Natural killer cell treated with Interleukin-12 subunit alpha and Interleukin-12 subunit beta and Interleukin-15 and Interleukin-18, amount 100 ng/mL, for 72 hours (primary cell): ENCODE results near the gene ZNF716. TPM values are rescaled to one million over a fixed set of nuclear protein-coding genes. Genes with fewer than 3 reads are reported as not detected.
"Not testable (repeated sequence)": the region's sequence is repeated elsewhere in the genome, so short reads cannot be mapped to it uniquely, and the experiment has no call there.

Source experiments
- ATAC-seq, 2 donors: fragments of 150-1000 bp; cut with Tn5 transposase in 1 of 2; sonication (Bioruptor Pico), chemical (Tn5 transposase) in 1 of 2; 2 replicates each; pipeline ENCODE4 v1.10.0; 2021
- DNase-seq: peaks from one replicate; pipeline ENCODE4 v3.0.0; 2022; ENCODE audit warnings: low spot score
- H3K27ac Mint-ChIP-seq, 2 donors: 1 replicate in 1 of 2; 2 replicates in 1 of 2; pipeline ENCODE4 v1.8.0; 2022; ENCODE audit warnings: mixed read lengths in 2 of 2, mild to moderate bottlenecking in 1 of 2, moderate library complexity in 1 of 2
- H3K27me3 Mint-ChIP-seq, 2 donors: 1 replicate in 1 of 2; 2 replicates in 1 of 2; pipeline ENCODE4 v1.8.0; 2022; ENCODE audit warnings: mixed read lengths in 2 of 2
- H3K36me3 Mint-ChIP-seq: one replicate; pipeline ENCODE4 v1.8.0; 2022; ENCODE audit warnings: mixed read lengths
- H3K4me1 Mint-ChIP-seq, 2 donors: 1 replicate in 1 of 2; 2 replicates in 1 of 2; pipeline ENCODE4 v1.8.0; 2022; ENCODE audit warnings: low read depth in 2 of 2, mixed read lengths in 2 of 2, mild to moderate bottlenecking in 1 of 2
- H3K4me3 Mint-ChIP-seq: one replicate; pipeline ENCODE4 v1.8.0; 2022; ENCODE audit warnings: mixed read lengths
- H3K9me3 Mint-ChIP-seq: 2 replicates; pipeline ENCODE4 v1.8.0; 2022; ENCODE audit warnings: mixed read lengths
- total RNA-seq, 2 donors: library from RNA; stranded (reverse); gene quantifications; one replicate each; pipeline ENCODE4 v1.2.3, GENCODE V29; 2022

The ZNF716 gene
- total RNA-seq, 2 donors from 2014 or later = not detected

- not testable (repeated sequence) for DNase-seq, H3K27ac Mint-ChIP-seq, H3K4me1 Mint-ChIP-seq, H3K4me3 Mint-ChIP-seq, ATAC-seq, H3K27me3 Mint-ChIP-seq
- peaks cover 18% of the 10 kb centered on the region for H3K9me3 Mint-ChIP-seq
- H3K36me3 Mint-ChIP-seq = peaks cover 40% of the 10 kb centered on the region
These were observed 19.3 kb downstream of the ZNF716 start for GRCh38 chr7:57469186-57469828.

- H3K4me3 Mint-ChIP-seq, H3K9me3 Mint-ChIP-seq, H3K27ac Mint-ChIP-seq: not testable (repeated sequence)
These were observed 30.3 kb downstream of the ZNF716 start for GRCh38 chr7:57480304-57480703.

DNA sequence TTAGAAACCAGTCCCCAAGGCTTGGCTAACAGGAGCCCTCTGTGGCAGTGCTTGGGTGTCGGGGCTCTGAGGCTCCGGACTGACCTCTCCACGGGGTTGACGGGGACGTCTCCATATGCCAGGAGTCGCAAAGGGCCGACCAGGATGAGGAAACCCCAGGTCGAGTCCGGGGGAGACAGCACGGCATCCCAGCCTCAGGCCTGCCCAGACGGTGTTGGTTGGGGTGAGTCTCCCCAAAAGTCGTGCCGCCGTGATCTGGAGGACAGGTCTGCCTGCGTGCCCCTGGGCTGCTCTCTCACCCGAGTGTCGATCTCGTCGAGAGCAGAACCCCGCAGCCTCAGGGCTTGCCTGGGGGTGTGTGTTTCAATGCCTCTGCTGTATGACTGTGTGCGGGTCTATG, 35.0 kb downstream of the ZNF716 start:
- not testable (repeated sequence) for H3K27ac Mint-ChIP-seq, H3K4me1 Mint-ChIP-seq, H3K4me3 Mint-ChIP-seq, H3K27me3 Mint-ChIP-seq, H3K36me3 Mint-ChIP-seq, H3K9me3 Mint-ChIP-seq, ATAC-seq, DNase-seq

More at GRCh38 chr7:57480304-57480703, 30.3 kb downstream of the ZNF716 start:
- H3K36me3 Mint-ChIP-seq, H3K4me1 Mint-ChIP-seq, DNase-seq, H3K27me3 Mint-ChIP-seq, ATAC-seq: not testable (repeated sequence)

- DNase-seq = no peak
- no peak overlapping the region for H3K4me3 Mint-ChIP-seq
- no peak for ATAC-seq
- peaks cover 5% of the 10 kb centered on the region for H3K36me3 Mint-ChIP-seq
- H3K4me1 Mint-ChIP-seq = no peaks in the 10 kb centered on the region
- no peaks in the 10 kb centered on the region for H3K27me3 Mint-ChIP-seq
- no peak overlapping the region for H3K27ac Mint-ChIP-seq
- peaks cover 4% of the 10 kb centered on the region for H3K9me3 Mint-ChIP-seq
These were observed 38.0 kb downstream of the ZNF716 start for GRCh38 chr7:57487957-57488356.

- not testable (repeated sequence) for H3K36me3 Mint-ChIP-seq, H3K9me3 Mint-ChIP-seq, H3K4me1 Mint-ChIP-seq, H3K27ac Mint-ChIP-seq, DNase-seq, ATAC-seq, H3K27me3 Mint-ChIP-seq, H3K4me3 Mint-ChIP-seq
These were observed 45.1 kb downstream of the ZNF716 start for GRCh38 chr7:57495111-57495510.

DNA sequence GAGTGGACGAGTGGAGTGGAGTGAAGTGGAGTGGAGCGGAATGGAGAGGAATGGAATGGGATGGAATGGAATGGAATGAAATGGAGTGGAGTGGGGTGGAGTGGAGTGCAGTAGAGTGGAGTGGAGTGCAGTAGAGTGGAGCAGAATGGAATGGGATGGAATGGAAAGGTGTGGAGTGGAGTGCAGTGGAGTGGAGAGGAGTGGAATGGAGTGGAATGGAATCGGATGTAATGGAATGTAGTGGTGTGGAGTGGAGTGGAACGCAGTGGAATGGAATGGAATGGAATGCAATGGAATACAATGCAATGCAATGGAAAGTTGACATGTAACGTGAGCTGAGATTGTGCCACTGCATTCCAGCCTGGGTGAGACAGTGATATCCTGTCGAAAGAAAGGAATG, 46.4 kb downstream of the ZNF716 start:
- no peak overlapping the region for H3K4me3 Mint-ChIP-seq
- H3K4me1 Mint-ChIP-seq = no peaks in the 10 kb centered on the region
- H3K36me3 Mint-ChIP-seq = no peaks in the 10 kb centered on the region
- no peak for DNase-seq
- H3K9me3 Mint-ChIP-seq = peaks cover 3% of the 10 kb centered on the region
- no peak for ATAC-seq
- H3K27me3 Mint-ChIP-seq = no peaks in the 10 kb centered on the region
- no peak overlapping the region for H3K27ac Mint-ChIP-seq

- ATAC-seq (no peak), DNase-seq (no peak)
- no peaks in the 10 kb centered on the region for H3K4me1 Mint-ChIP-seq
- H3K36me3 Mint-ChIP-seq = peaks cover 10% of the 10 kb centered on the region
- no peak overlapping the region for H3K27ac Mint-ChIP-seq
- peaks cover 12% of the 10 kb centered on the region for H3K9me3 Mint-ChIP-seq
- no peaks in the 10 kb centered on the region for H3K27me3 Mint-ChIP-seq
- no peak overlapping the region for H3K4me3 Mint-ChIP-seq
These were observed 55.2 kb downstream of the ZNF716 start for GRCh38 chr7:57505176-57505575.
